Measurements from ENCODE around the gene UTP25.

The UTP25 gene

DNA sequence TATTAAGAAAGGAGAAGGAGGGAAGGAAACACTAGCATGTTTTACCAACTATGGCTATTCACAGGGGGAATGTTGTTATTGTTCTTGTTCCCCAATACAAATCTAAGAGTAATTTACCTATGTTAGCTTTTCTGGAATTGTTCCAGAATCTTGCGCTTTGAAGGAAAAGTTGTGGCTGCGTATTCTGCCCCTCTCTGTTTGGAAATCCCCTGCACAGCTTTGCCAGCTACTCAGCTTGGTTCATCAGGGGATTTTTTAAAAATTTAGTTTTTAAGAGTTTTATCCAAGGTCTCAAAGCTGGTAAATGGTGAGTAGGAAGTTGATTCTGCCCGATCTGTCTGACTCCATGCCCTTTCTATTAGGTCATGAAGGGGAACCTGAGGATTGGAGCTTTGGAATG, 12.3 kb upstream of the UTP25 start:
- Histone ChIP-seq H3K27me3 (no peaks in the 10 kb centered on the region), H3K4me1 (peaks cover 0 to 12% (median 0%) of the 10 kb centered on the region in 10 experiments; a peak in 6 of 20 replicates), H3K27ac (no peak overlapping the region), H3K36me3 (no peaks in the 10 kb centered on the region), H3K4me2 (no peak overlapping the region), H3K4me3 (no peak overlapping the region), H4K20me1 (no peaks in the 10 kb centered on the region), H3K9me3 (replicated peaks in 1 of 11) (no peaks in the 10 kb centered on the region), H3K9ac (no peak overlapping the region)
- TF ChIP-seq Cebpa-rat (IDR thresholded peaks at IDR 0.05): no peak

DNA sequence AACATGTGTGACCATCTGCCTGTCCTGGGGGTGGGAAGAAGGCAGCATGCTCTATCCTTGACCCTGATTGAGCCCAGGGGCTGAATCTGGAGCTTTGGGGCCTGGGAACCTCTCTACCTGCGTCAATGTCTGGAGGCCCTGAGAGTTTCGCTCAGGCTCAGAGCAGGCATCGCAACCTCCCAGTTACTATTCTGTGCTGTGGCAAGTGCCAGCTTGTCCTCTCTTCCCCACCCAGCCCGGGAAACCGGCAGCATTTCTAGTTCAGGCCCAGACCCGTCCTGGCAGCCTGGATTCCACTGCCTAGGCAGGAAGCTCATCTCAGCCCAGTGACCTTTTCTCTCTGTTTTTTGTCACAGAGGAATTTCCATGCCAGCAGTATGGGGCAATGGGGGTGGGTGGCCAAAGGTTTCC, 11.8 kb upstream of the UTP25 start:
- Histone ChIP-seq H3K36me3 (no peaks in the 10 kb centered on the region), H3K4me1 (peaks cover 0 to 12% (median 0%) of the 10 kb centered on the region in 10 experiments; a peak in 6 of 20 replicates), H4K20me1 (no peaks in the 10 kb centered on the region), H3K9me3 (replicated peaks in 1 of 11) (no peaks in the 10 kb centered on the region), H3K27me3 (no peaks in the 10 kb centered on the region), H3K9ac (no peak overlapping the region), H3K27ac (no peak overlapping the region), H3K4me3 (no peak overlapping the region), H3K4me2 (no peak overlapping the region)
- no peak for TF ChIP-seq Cebpa-rat (IDR thresholded peaks at IDR 0.05)

DNA sequence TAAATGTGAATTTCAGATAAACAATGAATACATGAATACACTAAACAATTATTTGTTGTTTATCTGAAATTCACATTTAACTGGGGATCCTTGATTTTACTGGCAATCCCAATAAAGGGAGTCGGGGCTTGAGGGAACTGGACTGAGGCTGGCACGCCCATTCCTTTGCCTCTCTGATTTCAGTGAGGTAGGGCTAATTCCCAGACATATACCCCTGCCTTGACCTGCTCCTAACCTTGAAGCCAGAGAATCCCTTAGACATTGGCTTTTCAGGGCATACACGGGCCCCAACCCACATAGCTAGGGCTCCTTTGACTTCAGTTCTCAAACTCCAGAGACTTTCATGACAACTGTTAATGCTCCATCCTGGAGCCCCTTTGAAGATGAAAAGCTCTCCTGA, 10.8 kb upstream of the UTP25 start:
- Histone ChIP-seq H3K4me2 (no peak overlapping the region), H3K36me3 (no peaks in the 10 kb centered on the region), H3K27ac (no peak overlapping the region), H3K4me1 (peaks cover 0 to 12% (median 0%) of the 10 kb centered on the region in 10 experiments; a peak in 6 of 20 replicates), H3K9ac (no peak overlapping the region), H3K27me3 (no peaks in the 10 kb centered on the region), H3K9me3 (replicated peaks in 1 of 11) (no peaks in the 10 kb centered on the region), H4K20me1 (no peaks in the 10 kb centered on the region), H3K4me3 (no peak overlapping the region)
- no peak for TF ChIP-seq Cebpa-rat (IDR thresholded peaks at IDR 0.05)

DNA sequence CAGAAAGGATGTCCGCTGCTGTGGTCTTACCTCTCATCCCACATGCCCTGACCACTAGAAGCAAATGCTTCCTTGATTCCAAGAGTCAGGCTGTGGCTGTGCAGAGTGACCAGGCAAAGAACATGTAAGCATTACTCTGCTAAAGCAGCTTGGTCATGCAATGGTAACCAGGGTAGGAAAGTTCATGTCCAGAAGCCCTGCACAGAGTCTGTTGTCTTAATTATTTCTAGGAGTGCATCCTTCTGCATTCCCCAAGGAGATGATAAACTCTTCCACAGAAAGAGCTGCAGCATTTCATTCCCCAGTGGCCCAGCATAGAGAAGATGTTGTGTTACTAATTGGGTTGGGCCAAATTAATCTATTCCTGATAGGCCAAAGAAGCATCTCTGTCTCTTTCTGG, 10.1 kb upstream of the UTP25 start:
- Histone ChIP-seq H3K27ac (no peak overlapping the region), H4K20me1 (no peaks in the 10 kb centered on the region), H3K9me3 (replicated peaks in 1 of 11) (no peaks in the 10 kb centered on the region), H3K4me3 (no peak overlapping the region), H3K4me2 (no peak overlapping the region), H3K27me3 (no peaks in the 10 kb centered on the region), H3K9ac (no peak overlapping the region), H3K36me3 (no peaks in the 10 kb centered on the region), H3K4me1 (peaks cover 0 to 14% (median 1%) of the 10 kb centered on the region in 10 experiments; a peak in 8 of 20 replicates)
- TF ChIP-seq Cebpa-rat (IDR thresholded peaks at IDR 0.05): no peak

DNA sequence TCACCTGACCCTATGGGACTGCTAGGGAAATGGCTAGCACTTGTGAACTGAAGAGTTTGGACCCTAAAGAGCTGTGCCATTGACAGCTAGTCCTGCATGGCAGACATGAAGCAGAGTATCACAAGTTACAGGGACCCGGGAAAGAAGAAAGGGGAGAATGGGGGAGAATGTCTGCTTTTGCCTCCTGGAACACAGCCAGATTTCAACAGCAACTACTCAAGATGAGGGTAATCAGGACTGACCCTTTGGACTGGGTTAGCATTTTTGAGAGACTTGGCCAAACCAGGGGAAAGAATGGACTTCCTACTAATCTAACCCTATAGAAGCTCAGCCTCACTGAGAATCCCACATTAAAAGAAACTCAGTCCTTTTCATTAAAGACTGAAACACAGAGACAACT, 8.7 kb upstream of the UTP25 start:
- H3K4me1 ChIP-seq: peaks cover 0 to 17% (median 3%) of the 10 kb centered on the region in 10 experiments; a peak in 8 of 20 replicates
- TF ChIP-seq Cebpa-rat (IDR thresholded peaks at IDR 0.05): no peak
- no peaks in the 10 kb centered on the region for H3K9me3 ChIP-seq (replicated peaks in 1 of 11)
- no peaks in the 10 kb centered on the region for H3K27me3 ChIP-seq
- H3K36me3 ChIP-seq: no peaks in the 10 kb centered on the region
- H3K27ac ChIP-seq: no peak overlapping the region
- no peak overlapping the region for H3K4me3 ChIP-seq
- H3K4me2 ChIP-seq: no peak overlapping the region
- no peak overlapping the region for H3K9ac ChIP-seq
- H4K20me1 ChIP-seq: no peaks in the 10 kb centered on the region

DNA sequence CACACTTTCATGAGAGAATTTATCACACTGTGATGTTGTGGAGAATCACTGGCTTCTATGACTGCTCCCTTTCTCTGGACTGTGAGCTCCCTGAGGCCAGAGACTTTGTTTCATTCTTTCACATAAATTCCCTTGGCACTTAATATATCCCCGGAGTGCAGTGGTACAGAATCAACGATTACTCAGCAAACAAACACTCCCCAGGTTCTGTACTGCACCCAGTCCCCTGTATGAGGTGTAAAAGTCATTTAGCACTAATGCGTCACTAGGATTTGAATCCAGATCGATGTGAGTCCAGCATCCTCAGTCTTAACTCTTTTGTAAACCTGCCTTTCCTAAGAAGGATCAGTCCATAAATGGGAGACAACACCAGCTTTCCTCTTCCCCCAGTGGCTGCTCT, 6.8 kb upstream of the UTP25 start:
- Histone ChIP-seq H3K9me3 (replicated peaks in 1 of 11) (no peaks in the 10 kb centered on the region), H3K4me3 (no peak overlapping the region), H3K27ac (no peak overlapping the region), H3K9ac (no peak overlapping the region), H3K36me3 (no peaks in the 10 kb centered on the region), H3K4me2 (no peak overlapping the region), H3K27me3 (no peaks in the 10 kb centered on the region), H3K4me1 (peaks cover 0 to 6% (median 0%) of the 10 kb centered on the region in 10 experiments; a peak in 3 of 20 replicates), H4K20me1 (no peaks in the 10 kb centered on the region)
- TF ChIP-seq Cebpa-rat (IDR thresholded peaks at IDR 0.05): no peak

DNA sequence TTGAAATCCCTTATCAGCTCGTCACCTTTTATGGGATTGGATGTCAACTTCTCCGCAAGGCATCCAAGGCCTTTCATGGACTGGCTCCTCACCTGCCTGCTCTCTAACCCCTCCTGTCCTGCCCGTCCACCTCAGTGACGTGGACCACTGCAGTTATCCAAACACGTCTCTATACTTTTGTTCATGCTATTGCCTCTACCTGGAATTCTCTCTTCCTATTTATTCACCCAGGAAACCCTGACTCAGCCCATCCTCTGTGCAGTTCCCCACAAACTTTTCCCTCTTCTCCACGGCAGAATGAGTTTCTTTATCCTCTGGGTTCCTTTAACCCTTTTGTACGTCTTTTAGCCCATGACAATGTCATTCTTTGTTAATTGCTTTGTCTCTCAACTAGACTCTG, 5.1 kb upstream of the UTP25 start:
- peaks cover 5 to 11% (median 6%) of the 10 kb centered on the region in 10 experiments; a peak in 14 of 20 replicates for H3K4me1 ChIP-seq
- H3K36me3 ChIP-seq: no peaks in the 10 kb centered on the region
- no peak for TF ChIP-seq Cebpa-rat (IDR thresholded peaks at IDR 0.05)
- no peaks in the 10 kb centered on the region for H3K27me3 ChIP-seq
- no peaks in the 10 kb centered on the region for H3K9me3 ChIP-seq (replicated peaks in 1 of 11)
- H3K9ac ChIP-seq: no peak overlapping the region
- no peaks in the 10 kb centered on the region for H4K20me1 ChIP-seq
- H3K4me3 ChIP-seq: no peak overlapping the region
- no peak overlapping the region for H3K27ac ChIP-seq
- 0 out of 22 replicates have a peak overlapping the region, but pooled peaks of 2 of the 11 experiments have one; percentile 1 to 8 for H3K4me2 ChIP-seq

DNA sequence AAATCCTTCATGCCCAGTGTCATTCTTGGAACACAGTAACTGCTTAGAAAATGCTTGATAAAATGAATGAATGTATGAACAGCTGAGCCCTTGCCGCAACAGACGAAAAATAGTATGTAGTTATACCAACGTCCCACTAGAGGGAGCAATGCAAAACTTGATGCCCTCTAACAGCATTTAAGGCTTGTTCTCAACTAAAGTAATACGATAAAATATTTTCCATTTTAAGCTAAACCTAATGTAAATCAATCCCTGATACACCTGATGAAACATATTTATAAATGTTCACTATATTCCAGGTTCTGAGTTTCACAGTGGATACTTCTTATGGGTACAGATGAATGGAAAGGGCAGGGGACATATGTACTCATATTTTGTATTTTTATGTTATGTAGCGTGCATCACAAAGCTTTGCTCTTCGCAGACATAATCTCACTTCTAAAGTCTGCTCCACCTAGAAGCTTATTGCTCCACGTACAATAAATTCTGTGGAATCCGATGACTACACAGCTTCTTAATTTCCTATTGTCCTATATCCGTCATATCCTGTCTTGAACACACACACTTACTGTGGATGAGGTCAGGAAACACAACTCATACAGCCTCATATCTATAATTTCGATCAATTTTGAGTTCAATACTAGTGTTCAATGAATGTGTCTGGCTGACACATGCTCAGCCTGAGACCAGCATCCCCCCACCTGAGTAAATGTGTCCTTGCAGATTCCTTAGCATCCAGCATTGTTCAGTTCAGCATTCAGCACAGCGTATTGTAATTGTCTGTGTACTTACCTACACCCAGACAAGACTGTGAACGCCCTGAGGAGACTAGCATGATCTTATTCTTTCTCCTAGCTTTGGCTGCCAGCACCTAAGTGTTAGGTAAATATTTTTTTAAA, 4.4 kb upstream of the UTP25 start:
- Histone ChIP-seq H3K36me3 (no peaks in the 10 kb centered on the region), H3K4me2 (0 out of 22 replicates have a peak overlapping the region, but pooled peaks of 2 of the 11 experiments have one; percentile 1 to 8), H4K20me1 (no peaks in the 10 kb centered on the region), H3K4me3 (no peak overlapping the region), H3K27ac (no peak overlapping the region), H3K9ac (no peak overlapping the region), H3K27me3 (no peaks in the 10 kb centered on the region), H3K4me1 (peaks cover 5 to 12% (median 7%) of the 10 kb centered on the region in 10 experiments; a peak in 16 of 20 replicates), H3K9me3 (replicated peaks in 1 of 11) (no peaks in the 10 kb centered on the region)
- TF ChIP-seq Cebpa-rat (IDR thresholded peaks at IDR 0.05): no peak

DNA sequence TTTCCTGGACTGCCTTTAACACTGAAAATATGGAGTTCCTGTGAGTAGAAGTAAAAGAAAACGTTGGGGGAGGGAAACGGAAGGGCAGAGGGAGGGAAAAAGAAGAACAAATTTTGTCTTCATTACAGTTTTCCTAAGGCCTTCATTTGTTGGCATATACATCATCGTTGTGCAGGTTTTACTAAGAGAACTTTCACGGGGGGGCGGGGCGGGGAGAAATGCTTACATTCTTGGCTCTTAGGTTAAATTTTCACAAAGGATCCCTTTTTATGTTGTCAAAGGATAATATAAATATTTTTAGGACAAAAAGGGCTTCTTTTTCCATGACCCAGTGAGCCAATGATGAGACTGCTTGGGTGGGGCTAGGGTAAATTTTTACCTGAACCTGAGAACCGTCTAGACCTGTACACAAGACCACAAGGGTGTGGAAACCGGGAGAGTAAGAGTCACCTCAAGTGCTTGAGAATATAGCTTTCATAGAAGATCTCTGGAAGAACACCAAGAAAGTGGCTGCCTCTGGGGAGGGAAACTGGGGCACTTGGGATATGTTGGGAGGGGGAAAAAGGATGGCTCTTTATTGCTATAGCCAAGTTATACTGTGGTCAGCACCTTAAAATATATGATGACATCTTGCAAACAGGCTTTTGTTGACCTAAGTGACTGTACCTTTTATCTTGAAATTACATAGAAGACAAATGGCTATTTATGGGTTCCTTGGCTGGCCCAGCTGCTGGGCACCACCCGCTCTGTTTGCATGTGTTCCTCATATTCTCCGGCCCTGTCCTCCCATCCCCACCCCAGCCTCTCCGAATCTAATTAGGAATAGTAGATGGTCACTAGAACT, 2.0 kb upstream of the UTP25 start:
- H4K20me1 ChIP-seq: peaks cover 0 to 7% (median 0%) of the 10 kb centered on the region in 11 experiments; a peak in 2 of 22 replicates
- TF ChIP-seq Cebpa-rat (IDR thresholded peaks at IDR 0.05): no peak
- no peak overlapping the region for H3K9ac ChIP-seq
- no peaks in the 10 kb centered on the region for H3K9me3 ChIP-seq (replicated peaks in 1 of 11)
- H3K27ac ChIP-seq: no peak overlapping the region
- peaks cover 3 to 17% (median 8%) of the 10 kb centered on the region in 11 experiments; a peak in 21 of 22 replicates for H3K36me3 ChIP-seq
- no peaks in the 10 kb centered on the region for H3K27me3 ChIP-seq
- no peak overlapping the region for H3K4me2 ChIP-seq
- H3K4me3 ChIP-seq: no peak overlapping the region
- H3K4me1 ChIP-seq: peaks cover 18 to 36% (median 27%) of the 10 kb centered on the region in 10 experiments
